HepG2 (cell line): Measurements from ENCODE around the gene HSP90AB1. TPM values are rescaled to one million over a fixed set of nuclear protein-coding genes. Genes with fewer than 3 reads are reported as not detected.

ENCODE experiments used
- CAMTA2 ChIP-seq: sonication (generic); formaldehyde crosslinking; IDR thresholded peaks from 2 replicates; pipeline ENCODE4 v1.4.0; 2020; ENCODE audit warnings: mild to moderate bottlenecking, missing genetic modification reagents, borderline replicate concordance
- CTCF ChIP-seq: sonication (generic); formaldehyde crosslinking; IDR thresholded peaks from 2 replicates; pipeline ENCODE4 v1.5.0; 2020; ENCODE audit warnings: mild to moderate bottlenecking, missing genetic modification reagents, moderate library complexity
- KAT7 ChIP-seq: IDR thresholded peaks from 2 replicates; pipeline ENCODE4 v1.6.1; 2018; ENCODE audit warnings: borderline replicate concordance, missing compliant biosample characterization
- MEIS1 ChIP-seq: sonication (generic); formaldehyde crosslinking; IDR thresholded peaks from 2 replicates; pipeline ENCODE4 v1.9.0; 2021; ENCODE audit warnings: mild to moderate bottlenecking, missing genetic modification reagents, moderate library complexity, borderline replicate concordance
- PRPF4 ChIP-seq: fragments of 200-400 bp; formaldehyde crosslinking; IDR thresholded peaks from 2 replicates; pipeline ENCODE4 v1.6.1; 2016; ENCODE audit warnings: low read length, low read depth; ENCODE audit not compliant: poor library complexity, severe bottlenecking
- TFDP1 ChIP-seq: IDR thresholded peaks from 2 replicates; pipeline ENCODE4 v1.6.1; 2016; ENCODE audit warnings: missing compliant biosample characterization, missing genetic modification reagents, borderline replicate concordance
- U2AF1 ChIP-seq: fragments of 200-400 bp; formaldehyde crosslinking; optimal IDR thresholded peaks from 2 replicates; pipeline ENCODE3; 2017; ENCODE audit warnings: mild to moderate bottlenecking, low read depth, low read length
- ZMAT5 ChIP-seq: sonication (generic); formaldehyde crosslinking; IDR thresholded peaks from 2 replicates; pipeline ENCODE4 v1.5.0; 2020; ENCODE audit warnings: mild to moderate bottlenecking, low read depth, missing genetic modification reagents, borderline replicate concordance
- ZNF280B ChIP-seq: sonication (generic); formaldehyde crosslinking; IDR thresholded peaks from 2 replicates; pipeline ENCODE4 v1.5.0; 2020; ENCODE audit warnings: missing genetic modification reagents, mild to moderate bottlenecking, borderline replicate concordance
- ZNF333 ChIP-seq: sonication (generic); formaldehyde crosslinking; IDR thresholded peaks from 2 replicates; pipeline ENCODE4 v1.4.0; 2020; ENCODE audit warnings: mild to moderate bottlenecking, missing genetic modification reagents, borderline replicate concordance
- ZNF510 ChIP-seq: sonication (generic); formaldehyde crosslinking; IDR thresholded peaks from 2 replicates; pipeline ENCODE4 v1.4.0; 2020; ENCODE audit warnings: low read depth, mild to moderate bottlenecking, missing genetic modification reagents
- polyA plus RNA-seq, 8 experiments: library from polyadenylated mRNA; depleted of rRNA in 3 of 8; stranded (reverse) in 7 of 8; unstranded in 1 of 8; fragments of >200 nt; fragmentation: Illumina TruSeq in 4 of 8; extraction: Trizol in 4 of 8; gene quantifications; 2 replicates each; pipeline versions ENCODE4 v1.2.1 to v1.2.3, GENCODE V29; 2011 to 2016; ENCODE audit warnings: low read depth in 4 of 8, missing spikeins in 1 of 8, mixed read lengths in 1 of 8; ENCODE audit not compliant: insufficient read depth in 1 of 8
- total RNA-seq, 5 experiments: library from RNA; depleted of rRNA; stranded (reverse); fragments of >200 nt; fragmentation: Illumina TruSeq; extraction: Trizol; gene quantifications; 2 replicates each; pipeline ENCODE4 v1.2.3, GENCODE V29; 2016; ENCODE audit warnings: low read depth in 1 of 5
- TF ChIP-seq, protein P1 (sequence below), 2 experiments: fragments of 450-650 bp in 1 of 2; sonication (generic) in 1 of 2; formaldehyde crosslinking in 1 of 2; IDR thresholded peaks; 2 replicates each; pipeline versions ENCODE4 v1.6.1 to v1.8.0; 2016 to 2022; ENCODE audit warnings: antibody characterized with exemption in 1 of 2, mild to moderate bottlenecking in 1 of 2, missing genetic modification reagents in 1 of 2

The HSP90AB1 gene
- total and polyA plus RNA-seq, 2 of the 13 experiments (the other 11 are each of a cell fraction or from before 2014, with no cell fraction given), result 1,325 to 1,472 TPM

DNA sequence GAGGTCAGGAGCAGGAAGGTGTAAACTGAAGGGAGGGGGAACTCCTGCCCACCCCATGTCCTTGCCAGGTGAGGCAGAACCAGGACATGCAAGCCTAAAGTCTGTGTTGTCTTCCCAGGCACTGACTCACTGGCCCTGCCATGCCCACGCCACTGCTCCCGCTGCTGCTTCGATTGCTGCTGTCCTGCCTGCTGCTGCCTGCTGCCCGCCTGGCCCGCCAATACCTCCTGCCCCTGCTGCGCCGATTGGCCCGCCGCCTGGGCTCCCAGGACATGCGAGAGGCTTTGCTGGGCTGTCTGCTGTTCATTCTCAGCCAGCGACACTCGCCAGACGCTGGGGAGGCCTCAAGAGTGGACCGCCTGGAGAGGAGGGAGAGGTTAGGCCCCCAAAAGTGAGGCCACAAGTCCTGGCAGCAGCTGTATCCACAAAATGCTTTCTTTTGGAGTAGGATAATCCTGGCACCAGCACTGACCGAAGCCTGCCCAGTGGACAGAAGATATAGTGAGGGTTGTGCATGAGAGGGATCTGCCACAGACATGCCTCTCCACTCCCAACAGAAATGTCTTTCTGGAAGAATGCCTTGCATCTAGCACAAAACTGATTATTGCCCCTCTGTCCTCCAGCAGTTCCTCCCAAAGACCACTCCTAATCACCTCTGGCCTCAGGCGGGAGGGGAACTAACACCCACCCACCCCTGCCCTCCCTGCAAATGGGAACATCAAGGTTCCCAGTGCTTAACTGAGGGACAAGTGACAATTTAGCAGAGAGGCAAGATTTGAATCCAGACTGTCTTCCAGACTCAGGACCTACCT, 29.4 kb upstream of the HSP90AB1 start (continued):
- TF ChIP-seq, protein P1, sequence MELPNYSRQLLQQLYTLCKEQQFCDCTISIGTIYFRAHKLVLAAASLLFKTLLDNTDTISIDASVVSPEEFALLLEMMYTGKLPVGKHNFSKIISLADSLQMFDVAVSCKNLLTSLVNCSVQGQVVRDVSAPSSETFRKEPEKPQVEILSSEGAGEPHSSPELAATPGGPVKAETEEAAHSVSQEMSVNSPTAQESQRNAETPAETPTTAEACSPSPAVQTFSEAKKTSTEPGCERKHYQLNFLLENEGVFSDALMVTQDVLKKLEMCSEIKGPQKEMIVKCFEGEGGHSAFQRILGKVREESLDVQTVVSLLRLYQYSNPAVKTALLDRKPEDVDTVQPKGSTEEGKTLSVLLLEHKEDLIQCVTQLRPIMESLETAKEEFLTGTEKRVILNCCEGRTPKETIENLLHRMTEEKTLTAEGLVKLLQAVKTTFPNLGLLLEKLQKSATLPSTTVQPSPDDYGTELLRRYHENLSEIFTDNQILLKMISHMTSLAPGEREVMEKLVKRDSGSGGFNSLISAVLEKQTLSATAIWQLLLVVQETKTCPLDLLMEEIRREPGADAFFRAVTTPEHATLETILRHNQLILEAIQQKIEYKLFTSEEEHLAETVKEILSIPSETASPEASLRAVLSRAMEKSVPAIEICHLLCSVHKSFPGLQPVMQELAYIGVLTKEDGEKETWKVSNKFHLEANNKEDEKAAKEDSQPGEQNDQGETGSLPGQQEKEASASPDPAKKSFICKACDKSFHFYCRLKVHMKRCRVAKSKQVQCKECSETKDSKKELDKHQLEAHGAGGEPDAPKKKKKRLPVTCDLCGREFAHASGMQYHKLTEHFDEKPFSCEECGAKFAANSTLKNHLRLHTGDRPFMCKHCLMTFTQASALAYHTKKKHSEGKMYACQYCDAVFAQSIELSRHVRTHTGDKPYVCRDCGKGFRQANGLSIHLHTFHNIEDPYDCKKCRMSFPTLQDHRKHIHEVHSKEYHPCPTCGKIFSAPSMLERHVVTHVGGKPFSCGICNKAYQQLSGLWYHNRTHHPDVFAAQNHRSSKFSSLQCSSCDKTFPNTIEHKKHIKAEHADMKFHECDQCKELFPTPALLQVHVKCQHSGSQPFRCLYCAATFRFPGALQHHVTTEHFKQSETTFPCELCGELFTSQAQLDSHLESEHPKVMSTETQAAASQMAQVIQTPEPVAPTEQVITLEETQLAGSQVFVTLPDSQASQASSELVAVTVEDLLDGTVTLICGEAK (IDR thresholded peaks at IDR 0.05), result no peak
- TF ChIP-seq, protein P1 (CRISPR knock-in tag; IDR thresholded peaks at IDR 0.05), result peak; percentile 78; the same call in 1 of the 2 replicates
- TF ChIP-seq ZNF333 (CRISPR knock-in tag), result 0 out of 2 replicates have a peak, but pooled peaks have one; percentile 41
- TF ChIP-seq U2AF1, result no peak
- peak; percentile 93 for TF ChIP-seq TFDP1
- no peak for TF ChIP-seq MEIS1 (CRISPR knock-in tag)
- 0 out of 2 replicates have a peak, but pooled peaks have one; percentile 49 for TF ChIP-seq KAT7 (CRISPR knock-in tag)
- peak; percentile 85 for TF ChIP-seq ZNF280B
- TF ChIP-seq CTCF (CRISPR knock-in tag), result peak; percentile 12; the same call in 1 of the 2 replicates
- TF ChIP-seq PRPF4, result no peak
- TF ChIP-seq ZMAT5 (CRISPR knock-in tag), result no peak
- no peak for TF ChIP-seq ZNF510 (CRISPR knock-in tag)
- 0 out of 2 replicates have a peak, but pooled peaks have one; percentile 72 for TF ChIP-seq CAMTA2
